GM19099 (cell line): ENCODE measurements around the gene APOBR.

Experiments
- POLR2A ChIP-seq: IDR thresholded peaks from 3 replicates; pipeline ENCODE4 v1.6.1; 2011; ENCODE audit warnings: low read depth; ENCODE audit not compliant: insufficient read length; ENCODE audit errors: extremely low read depth

APOBR gene

DNA sequence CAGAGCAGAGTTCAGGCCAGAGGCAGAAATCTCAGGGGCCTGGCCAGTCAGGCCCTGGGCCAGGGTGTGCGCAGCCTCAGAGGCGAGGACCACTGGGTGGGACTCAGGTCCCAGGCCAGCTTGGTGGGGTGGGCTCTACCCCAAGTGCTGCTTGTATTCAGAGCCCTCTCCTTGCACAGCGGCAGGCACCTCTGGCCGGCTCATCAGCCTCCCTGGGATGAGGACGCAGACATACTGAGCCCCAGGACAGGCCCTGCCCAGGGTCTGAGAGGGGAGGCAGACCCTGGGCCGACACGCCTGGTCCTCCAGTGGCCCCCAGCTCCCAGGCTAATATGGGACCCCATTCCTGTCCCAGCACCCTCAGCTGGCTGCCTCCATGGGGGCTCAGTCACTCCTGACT is 19.8 kb downstream of the APOBR start:
- TF ChIP-seq POLR2A: no peak

- TF ChIP-seq POLR2A: no peak
Measured at GRCh38 chr16:28520672-28521071, 26.2 kb downstream of the APOBR start.

DNA sequence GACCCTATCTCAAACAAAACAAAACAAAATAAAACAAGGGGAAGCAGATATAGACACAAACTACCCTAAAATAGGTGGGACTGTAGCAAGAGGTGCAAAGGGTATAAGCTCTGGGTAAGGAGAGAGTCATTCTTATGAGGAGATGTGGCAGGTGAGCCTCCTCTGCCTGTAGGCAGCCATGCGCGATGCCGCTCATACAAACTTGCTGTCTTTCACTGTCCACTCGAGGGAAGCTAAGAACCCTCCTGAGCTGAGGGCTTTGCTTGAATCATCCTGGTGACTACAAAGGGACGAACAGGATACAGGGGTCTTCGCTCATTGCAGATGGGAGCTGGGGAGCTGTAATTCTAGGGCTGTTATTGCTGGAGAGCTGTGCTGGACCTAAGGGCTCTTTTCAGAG is 27.0 kb downstream of the APOBR start:
- TF ChIP-seq POLR2A: no peak

DNA sequence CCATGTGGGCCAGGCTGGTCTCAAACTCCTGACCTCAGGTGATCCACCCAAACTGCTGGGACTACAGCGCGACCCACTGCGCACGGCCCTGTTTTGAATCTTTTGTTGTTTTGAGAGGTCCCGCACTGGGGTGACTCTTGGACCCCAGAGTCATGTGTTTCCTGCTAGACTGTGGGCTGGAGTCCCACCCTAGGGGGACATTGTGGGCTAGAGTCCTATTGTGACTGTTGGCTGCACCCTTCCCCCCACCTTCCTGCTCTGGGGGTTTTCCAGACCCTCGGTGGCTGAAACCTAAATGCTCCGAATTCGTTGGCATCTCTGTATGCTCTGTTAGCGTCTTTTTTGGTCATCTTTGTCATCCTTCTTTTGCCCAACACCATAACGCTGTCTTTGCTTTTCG is 28.3 kb downstream of the APOBR start:
- TF ChIP-seq POLR2A: no peak

DNA sequence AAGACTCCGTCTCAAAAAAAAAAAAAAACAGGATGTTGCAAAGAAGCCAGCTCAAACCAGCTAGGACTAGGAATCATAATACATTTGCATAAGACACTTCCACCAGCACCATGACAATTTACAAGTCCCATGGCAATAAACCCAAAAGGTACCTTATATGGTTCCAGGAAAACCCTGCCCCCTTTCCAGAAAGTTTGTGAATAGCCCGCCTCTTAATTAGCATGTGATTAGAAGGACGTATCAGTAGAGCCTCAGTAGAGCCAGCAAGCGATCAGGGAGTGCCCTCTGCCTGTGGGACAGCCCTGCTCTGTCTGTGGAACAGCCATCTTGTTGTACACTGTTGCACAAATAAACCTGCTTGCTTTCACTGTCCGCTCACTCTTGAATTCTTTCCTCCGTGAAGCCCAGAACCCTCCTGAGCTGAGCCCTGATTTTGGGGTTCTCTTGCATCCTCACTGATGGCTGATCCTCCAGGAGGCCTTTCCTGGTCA is 30.3 kb downstream of the APOBR start:
- no peak for TF ChIP-seq POLR2A

- TF ChIP-seq POLR2A: no peak
Measured at GRCh38 chr16:28526201-28527099, 32.0 kb downstream of the APOBR start.

DNA sequence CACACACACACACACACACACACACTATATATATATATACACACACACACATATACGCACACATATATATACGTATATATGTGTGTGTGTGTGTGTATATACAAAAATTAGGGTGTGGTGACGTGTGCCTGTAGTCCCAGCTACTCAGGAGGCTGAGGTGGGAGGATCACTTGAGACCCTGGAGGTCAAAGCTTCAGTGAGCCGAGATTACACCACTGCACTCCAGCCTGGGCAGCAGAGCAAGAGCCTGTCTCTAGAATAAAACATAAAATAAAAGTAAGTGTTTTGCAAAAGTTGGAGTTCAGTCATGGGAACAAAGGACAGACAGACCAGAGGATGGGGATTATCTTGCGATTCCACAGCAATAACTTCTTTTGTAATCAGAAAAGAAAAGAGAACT is 33.5 kb downstream of the APOBR start:
- no peak for TF ChIP-seq POLR2A

- no peak for TF ChIP-seq POLR2A
Measured at GRCh38 chr16:28528463-28528867, 34.0 kb downstream of the APOBR start.

GRCh38 chr16:28529124-28529523 is 34.7 kb downstream of the APOBR start:
- TF ChIP-seq POLR2A: no peak

DNA sequence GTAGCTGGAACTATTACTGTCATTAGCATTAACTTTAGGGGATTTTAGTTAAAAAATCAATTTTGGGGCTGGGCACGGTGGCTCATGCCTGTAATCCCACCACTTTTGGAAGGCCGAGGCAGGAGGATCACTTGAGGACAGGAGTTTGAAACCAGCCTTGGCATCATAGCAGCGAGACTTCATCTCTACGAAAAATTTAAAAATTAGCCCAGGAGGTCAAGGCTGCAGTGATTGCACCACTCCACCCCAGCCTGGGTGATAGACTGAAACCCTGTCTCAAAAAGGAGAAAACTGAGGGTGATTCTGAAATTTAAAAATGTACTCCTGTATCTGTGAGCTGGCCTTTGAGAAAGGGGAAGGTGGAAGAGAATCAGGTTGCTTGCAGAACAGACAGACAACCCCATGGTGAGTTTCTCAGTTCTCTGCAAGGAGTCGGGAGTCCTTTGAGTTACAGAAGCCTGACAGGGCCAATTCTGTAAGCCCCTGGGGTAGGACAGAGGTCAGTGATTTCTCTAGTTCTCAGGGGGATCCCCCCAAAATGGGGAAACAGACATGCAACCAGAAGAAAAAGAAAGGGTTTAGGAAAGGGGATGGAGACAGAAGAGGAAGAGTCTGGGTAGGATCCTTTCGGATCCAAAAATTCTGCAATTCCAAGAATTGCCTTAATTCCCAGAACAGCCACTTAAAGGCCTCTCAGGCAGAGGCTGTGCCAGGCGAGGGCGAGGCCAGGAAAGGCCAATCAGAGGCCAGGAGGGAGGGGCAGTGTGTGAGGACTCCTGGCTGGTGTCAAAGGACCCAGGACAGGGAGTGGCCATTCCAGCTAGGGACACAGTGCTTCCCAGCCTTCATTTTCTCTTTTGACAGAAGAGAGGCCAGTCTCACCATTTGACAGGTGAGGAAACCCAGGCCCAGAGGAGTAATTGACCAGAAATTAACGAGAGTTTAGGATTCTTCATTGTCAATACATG is 37.6 kb downstream of the APOBR start:
- no peak for TF ChIP-seq POLR2A

DNA sequence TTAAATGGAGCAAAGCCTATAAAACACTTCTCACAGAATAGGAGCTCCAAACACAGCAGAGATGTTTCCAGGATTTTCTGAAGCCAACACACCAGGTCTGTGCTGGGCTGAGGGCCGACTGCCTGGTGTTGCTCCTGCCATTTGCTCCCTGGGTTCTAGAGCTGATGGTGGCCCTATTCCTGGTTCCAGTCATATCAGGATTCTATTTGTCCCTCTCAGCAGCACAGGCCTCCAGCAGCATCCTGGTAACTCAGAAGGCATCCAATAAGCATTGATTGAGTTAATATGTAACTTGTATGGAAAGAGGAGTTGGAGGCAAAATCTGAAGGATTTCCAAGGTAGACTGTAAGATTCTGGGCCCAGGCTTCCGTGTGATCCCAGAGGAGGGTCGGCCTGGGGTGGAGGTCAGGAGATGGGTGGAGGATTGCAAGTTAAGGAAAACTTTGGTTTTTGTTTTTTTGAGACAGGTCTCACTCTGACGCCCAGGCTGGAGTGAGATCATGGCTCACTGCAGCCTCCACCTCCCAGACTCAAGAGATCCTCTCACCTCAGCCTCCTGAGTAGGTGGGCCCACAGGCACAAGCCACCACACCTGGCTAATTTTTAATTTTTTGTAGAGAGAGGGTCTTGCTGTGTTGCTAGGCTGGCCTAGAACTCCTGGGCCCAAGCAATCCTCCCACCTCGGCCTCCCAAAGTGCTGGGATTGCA is 38.7 kb downstream of the APOBR start:
- TF ChIP-seq POLR2A: no peak

- no peak for TF ChIP-seq POLR2A
Measured at GRCh38 chr16:28534542-28535373, 40.3 kb downstream of the APOBR start.

GRCh38 chr16:28537076-28537475 is 42.6 kb downstream of the APOBR start:
- no peak for TF ChIP-seq POLR2A
